Mononuclear cell (primary cell): Measurements from ENCODE around the gene KCNH5. TPM values are rescaled to one million over a fixed set of nuclear protein-coding genes. Genes with fewer than 3 reads are reported as not detected.
"Not testable (repeated sequence)": the region's sequence is repeated elsewhere in the genome, so short reads cannot be mapped to it uniquely, and the experiment has no call there.

Experiments used
- H3K27me3 ChIP-seq: 2 replicates; pipeline ENCODE4 v1.6.0; 2011; ENCODE audit warnings: low read length, control low read depth; ENCODE audit not compliant: insufficient read depth
- H3K4me1 ChIP-seq: 2 replicates; pipeline ENCODE4 v1.5.1; 2011; ENCODE audit warnings: mild to moderate bottlenecking, low read length, control low read depth; ENCODE audit not compliant: insufficient read depth
- H3K4me3 ChIP-seq: 2 replicates; pipeline ENCODE4 v1.5.1; 2011; ENCODE audit warnings: mild to moderate bottlenecking, low read length, moderate library complexity
- H3K9me3 ChIP-seq: 2 replicates; pipeline ENCODE4 v1.5.1; 2011; ENCODE audit warnings: low read depth, mild to moderate bottlenecking, control low read depth, low read length
- total RNA-seq: library from RNA; depleted of rRNA; stranded (reverse); fragments of >200 nt; gene quantifications from one replicate; pipeline ENCODE4 v1.2.3, GENCODE V29; 2012

Gene KCNH5
- total RNA-seq, 1 donor = not detected

DNA sequence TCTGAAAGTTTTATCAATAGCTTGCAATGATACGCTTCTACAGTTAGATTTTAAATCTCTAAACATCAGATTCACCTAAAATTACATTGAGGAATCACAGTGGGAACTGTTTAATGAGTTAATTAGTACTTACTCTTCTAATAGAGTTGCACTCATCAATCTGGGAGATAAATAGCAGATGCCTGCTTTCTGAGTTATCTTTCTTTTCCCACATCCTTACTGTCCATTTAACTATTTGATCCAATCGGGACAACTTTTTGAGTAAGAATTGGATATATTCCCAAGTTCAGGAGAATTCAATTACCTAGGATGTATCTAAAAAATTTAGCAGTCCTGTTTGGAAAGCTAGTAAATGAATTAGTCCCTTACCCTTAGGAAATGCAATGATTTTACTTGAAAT lies 162.3 kb downstream of the KCNH5 start:
- Histone ChIP-seq H3K27me3 (no peaks in the 10 kb centered on the region), H3K9me3 (no peaks in the 10 kb centered on the region), H3K4me1 (no peaks in the 10 kb centered on the region), H3K4me3 (no peak overlapping the region)

DNA sequence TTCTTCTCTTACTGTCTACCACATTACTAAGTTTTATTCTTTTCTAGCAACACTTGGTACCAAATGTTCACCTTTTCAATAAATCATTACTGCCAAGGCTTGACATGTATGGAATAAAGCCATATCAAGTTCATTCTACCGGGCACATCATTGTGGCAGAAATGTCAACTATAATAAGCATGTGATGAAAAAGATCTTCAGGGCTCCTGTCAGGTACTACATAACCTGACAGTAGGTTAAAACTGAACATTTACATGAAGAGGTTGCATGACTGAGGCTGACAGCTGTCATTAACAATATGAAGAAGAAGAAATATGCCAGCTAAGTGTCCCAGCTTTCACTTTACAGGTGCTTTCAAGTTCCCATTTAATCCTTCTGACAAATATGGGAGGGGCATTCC lies 178.9 kb downstream of the KCNH5 start:
- H3K4me3 ChIP-seq = no peak overlapping the region
- H3K27me3 ChIP-seq = no peaks in the 10 kb centered on the region
- no peaks in the 10 kb centered on the region for H3K9me3 ChIP-seq
- H3K4me1 ChIP-seq = no peaks in the 10 kb centered on the region

- H3K4me3 ChIP-seq = no peak overlapping the region
- no peaks in the 10 kb centered on the region for H3K9me3 ChIP-seq
- H3K27me3 ChIP-seq = no peaks in the 10 kb centered on the region
- no peaks in the 10 kb centered on the region for H3K4me1 ChIP-seq
Measured at GRCh38 chr14:62864588-62864987, 180.7 kb downstream of the KCNH5 start.

- H3K27me3 ChIP-seq, H3K4me3 ChIP-seq, H3K4me1 ChIP-seq, H3K9me3 ChIP-seq: not testable (repeated sequence)
Measured at GRCh38 chr14:62858011-62858410, 187.2 kb downstream of the KCNH5 start.

GRCh38 chr14:62854951-62855350 lies 190.3 kb downstream of the KCNH5 start:
- H3K4me1 ChIP-seq = no peaks in the 10 kb centered on the region
- H3K4me3 ChIP-seq = no peak overlapping the region
- no peaks in the 10 kb centered on the region for H3K27me3 ChIP-seq
- no peaks in the 10 kb centered on the region for H3K9me3 ChIP-seq

- Histone ChIP-seq H3K4me1 (no peaks in the 10 kb centered on the region), H3K27me3 (no peaks in the 10 kb centered on the region), H3K4me3 (no peak overlapping the region), H3K9me3 (no peaks in the 10 kb centered on the region)
Measured at GRCh38 chr14:62847168-62847567, 198.1 kb downstream of the KCNH5 start.

DNA sequence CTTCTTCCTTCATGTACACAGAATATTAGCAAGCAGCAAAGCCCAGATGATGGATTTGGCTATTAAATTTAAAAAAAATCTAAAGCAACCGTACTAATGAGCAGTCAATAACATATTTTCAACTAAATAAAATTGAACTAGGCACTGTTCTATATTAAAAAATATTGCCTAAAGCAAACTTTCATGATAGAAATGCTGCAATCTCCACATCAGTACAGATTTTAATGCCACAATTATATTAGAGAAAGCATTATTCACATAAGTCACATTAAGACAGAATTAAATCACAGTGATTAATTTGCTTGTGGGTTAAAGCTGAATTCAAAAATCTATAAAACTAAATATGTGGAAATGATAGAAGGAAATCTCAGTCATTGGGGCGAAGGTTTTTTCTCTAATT lies 200.7 kb downstream of the KCNH5 start:
- H3K9me3 ChIP-seq = no peaks in the 10 kb centered on the region

GRCh38 chr14:62824086-62824485 lies 221.2 kb downstream of the KCNH5 start:
- Histone ChIP-seq H3K4me1 (no peaks in the 10 kb centered on the region), H3K9me3 (no peaks in the 10 kb centered on the region), H3K4me3 (no peak overlapping the region), H3K27me3 (no peaks in the 10 kb centered on the region)

More for the DNA sequence above, 200.7 kb downstream of the KCNH5 start:
- Histone ChIP-seq H3K4me1 (no peaks in the 10 kb centered on the region), H3K4me3 (no peak overlapping the region), H3K27me3 (no peaks in the 10 kb centered on the region)

- H3K4me1 ChIP-seq = no peaks in the 10 kb centered on the region
- H3K27me3 ChIP-seq = no peaks in the 10 kb centered on the region
- H3K4me3 ChIP-seq = no peak overlapping the region
- H3K9me3 ChIP-seq = no peaks in the 10 kb centered on the region
Measured at GRCh38 chr14:62819931-62820330, 225.3 kb downstream of the KCNH5 start.

DNA sequence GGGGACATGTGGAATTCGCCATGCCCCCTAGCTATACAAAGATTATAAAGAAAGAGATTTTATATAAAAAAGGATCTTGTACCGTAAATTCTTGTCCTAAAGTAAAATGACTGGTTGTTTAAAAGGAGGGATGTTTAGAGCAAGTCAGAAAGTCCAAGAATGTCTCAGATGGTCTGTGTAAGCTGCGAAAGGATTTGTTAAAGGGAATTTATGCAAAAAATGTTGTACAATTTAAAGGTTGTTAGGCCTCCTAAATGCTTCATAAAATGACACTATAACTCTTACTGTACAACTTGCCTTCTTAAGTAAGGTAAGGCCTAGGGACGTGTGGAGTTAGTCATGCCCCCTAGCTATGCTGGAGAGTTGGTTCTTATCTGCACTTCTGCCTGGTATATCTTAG lies 237.6 kb downstream of the KCNH5 start:
- H3K4me1 ChIP-seq = no peaks in the 10 kb centered on the region
- no peak overlapping the region for H3K4me3 ChIP-seq
- no peaks in the 10 kb centered on the region for H3K27me3 ChIP-seq
- no peaks in the 10 kb centered on the region for H3K9me3 ChIP-seq

DNA sequence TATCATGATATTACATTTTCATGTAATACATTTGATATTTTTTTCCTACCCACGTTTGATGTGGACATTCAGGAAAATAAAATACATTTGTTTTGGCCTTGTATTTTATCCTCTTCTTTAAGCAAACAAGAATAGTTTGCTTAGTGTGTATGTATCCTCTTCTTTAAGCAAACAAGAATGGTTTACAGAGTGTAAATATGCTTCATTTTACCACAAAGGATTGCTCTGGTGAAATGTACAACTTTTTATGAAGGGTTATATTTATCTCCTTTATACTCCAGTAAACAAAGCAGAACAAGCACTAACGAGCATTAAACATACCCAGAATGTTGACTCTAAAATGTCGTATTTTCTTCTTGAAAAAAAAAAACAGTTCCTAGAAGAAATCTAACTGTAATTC lies 244.7 kb downstream of the KCNH5 start:
- H3K4me1 ChIP-seq = no peaks in the 10 kb centered on the region
- H3K9me3 ChIP-seq = no peaks in the 10 kb centered on the region
- no peak overlapping the region for H3K4me3 ChIP-seq
- H3K27me3 ChIP-seq = no peaks in the 10 kb centered on the region

DNA sequence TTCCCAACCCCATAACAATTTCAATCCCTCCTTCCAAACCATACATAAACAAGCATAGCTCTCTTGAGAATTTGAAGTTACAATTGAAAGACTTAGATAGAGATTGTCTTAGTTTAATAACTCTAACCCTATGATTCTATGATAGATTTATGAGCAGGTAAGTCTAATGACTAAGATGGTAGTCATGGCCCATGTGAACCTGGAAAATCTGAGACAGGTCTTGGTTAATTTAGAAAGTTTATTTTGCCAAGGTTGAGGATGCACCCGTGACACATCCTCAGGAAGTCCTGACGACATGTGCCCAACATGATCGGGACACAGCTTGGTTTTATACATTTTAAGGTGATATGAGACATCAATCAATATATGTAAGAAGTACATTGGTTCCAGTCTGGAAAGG lies 248.8 kb downstream of the KCNH5 start:
- H3K4me3 ChIP-seq = no peak overlapping the region
- H3K27me3 ChIP-seq = no peaks in the 10 kb centered on the region
- H3K4me1 ChIP-seq = no peaks in the 10 kb centered on the region
- H3K9me3 ChIP-seq = no peaks in the 10 kb centered on the region

DNA sequence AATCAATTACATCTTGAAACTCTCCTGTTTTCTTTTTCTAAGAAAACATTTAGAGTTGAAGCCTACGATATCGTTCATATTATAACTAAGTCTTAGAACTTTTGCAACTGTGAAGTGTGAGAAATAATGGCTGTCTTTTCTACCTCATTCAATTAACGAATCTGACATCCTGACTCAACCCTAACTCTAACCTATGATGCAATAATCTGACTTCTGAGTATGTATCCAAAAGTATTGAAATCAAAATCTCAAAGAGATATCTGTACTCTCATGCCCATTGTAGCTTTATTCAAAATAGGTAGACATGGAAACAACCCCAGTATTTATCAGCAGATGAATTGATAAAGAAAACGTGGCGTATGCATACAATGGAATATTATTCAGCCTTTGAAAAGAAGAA lies 252.7 kb downstream of the KCNH5 start:
- Histone ChIP-seq H3K27me3 (no peaks in the 10 kb centered on the region), H3K4me3 (no peak overlapping the region), H3K4me1 (no peaks in the 10 kb centered on the region), H3K9me3 (no peaks in the 10 kb centered on the region)

DNA sequence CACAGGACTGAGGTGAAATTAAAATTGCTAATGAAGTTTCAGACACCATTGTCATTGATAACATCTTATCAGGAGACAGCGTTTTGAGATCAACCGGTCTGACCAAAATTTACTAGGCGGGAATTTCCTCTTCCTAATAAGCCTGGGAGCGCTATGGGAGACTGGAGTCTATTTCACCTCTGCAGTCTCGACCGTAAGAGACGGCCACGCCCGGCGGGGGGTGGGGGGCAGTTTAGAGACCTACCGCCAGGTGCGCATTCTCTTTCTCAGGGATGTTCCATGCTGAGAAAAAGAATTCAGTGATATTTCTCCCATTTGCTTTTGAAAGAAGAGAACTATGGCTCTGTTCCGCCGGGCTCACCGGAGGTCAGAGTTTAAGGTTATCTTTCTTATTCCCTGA lies 263.9 kb downstream of the KCNH5 start:
- H3K27me3 ChIP-seq, H3K4me3 ChIP-seq, H3K9me3 ChIP-seq, H3K4me1 ChIP-seq: not testable (repeated sequence)

- H3K9me3 ChIP-seq = no peaks in the 10 kb centered on the region
- no peak overlapping the region for H3K4me3 ChIP-seq
- no peaks in the 10 kb centered on the region for H3K4me1 ChIP-seq
- H3K27me3 ChIP-seq = no peaks in the 10 kb centered on the region
Measured at GRCh38 chr14:62778852-62779251, 266.4 kb downstream of the KCNH5 start.

- Histone ChIP-seq H3K4me1 (no peaks in the 10 kb centered on the region), H3K27me3 (no peaks in the 10 kb centered on the region), H3K4me3 (no peak overlapping the region), H3K9me3 (no peaks in the 10 kb centered on the region)
Measured at GRCh38 chr14:62778310-62778709, 266.9 kb downstream of the KCNH5 start.

GRCh38 chr14:62777510-62777909 lies 267.7 kb downstream of the KCNH5 start:
- no peak overlapping the region for H3K4me3 ChIP-seq

More at GRCh38 chr14:62777510-62777909, 267.7 kb downstream of the KCNH5 start:
- H3K9me3 ChIP-seq = no peaks in the 10 kb centered on the region
- no peaks in the 10 kb centered on the region for H3K27me3 ChIP-seq
- no peaks in the 10 kb centered on the region for H3K4me1 ChIP-seq
